AG04449 (cell line): ENCODE results near the gene CA6.
A peak's percentile ranks its signal among the peaks of the same experiment; 100 is the strongest.
"Not testable (repeated sequence)": the region's sequence is repeated elsewhere in the genome, so short reads cannot be mapped to it uniquely, and the experiment has no call there.

ENCODE experiments used
- CTCF ChIA-PET: fragments of 350-600 bp; formaldehyde crosslinking; extraction: SDS; loops from one replicate; lab custom pipeline; 2021; ENCODE audit warnings: antibody characterized with exemption; lab: Yijun Ruan, JAX
- POLR2A ChIA-PET: fragments of 400-600, 350-600 bp; formaldehyde crosslinking; extraction: SDS; loops from one replicate; lab custom pipeline; 2020; ENCODE audit warnings: antibody characterized with exemption, inconsistent platforms; lab: Yijun Ruan, JAX
- DNase-seq: peaks from one replicate; pipeline ENCODE4 v3.0.0-alpha.2; 2010; ENCODE audit warnings: low read depth, low spot score
- H3K4me3 ChIP-seq: 2 replicates; pipeline ENCODE4 v1.5.1; 2011; ENCODE audit warnings: low read depth, mild to moderate bottlenecking, control low read depth, low read length
- CTCF ChIP-seq: IDR thresholded peaks from one replicate; pipeline ENCODE4 v1.5.1; 2011; ENCODE audit warnings: mild to moderate bottlenecking, moderate library complexity, low read length, control low read depth, inconsistent platforms; ENCODE audit not compliant: insufficient read depth; ENCODE audit errors: missing control alignments

The CA6 gene

DNA sequence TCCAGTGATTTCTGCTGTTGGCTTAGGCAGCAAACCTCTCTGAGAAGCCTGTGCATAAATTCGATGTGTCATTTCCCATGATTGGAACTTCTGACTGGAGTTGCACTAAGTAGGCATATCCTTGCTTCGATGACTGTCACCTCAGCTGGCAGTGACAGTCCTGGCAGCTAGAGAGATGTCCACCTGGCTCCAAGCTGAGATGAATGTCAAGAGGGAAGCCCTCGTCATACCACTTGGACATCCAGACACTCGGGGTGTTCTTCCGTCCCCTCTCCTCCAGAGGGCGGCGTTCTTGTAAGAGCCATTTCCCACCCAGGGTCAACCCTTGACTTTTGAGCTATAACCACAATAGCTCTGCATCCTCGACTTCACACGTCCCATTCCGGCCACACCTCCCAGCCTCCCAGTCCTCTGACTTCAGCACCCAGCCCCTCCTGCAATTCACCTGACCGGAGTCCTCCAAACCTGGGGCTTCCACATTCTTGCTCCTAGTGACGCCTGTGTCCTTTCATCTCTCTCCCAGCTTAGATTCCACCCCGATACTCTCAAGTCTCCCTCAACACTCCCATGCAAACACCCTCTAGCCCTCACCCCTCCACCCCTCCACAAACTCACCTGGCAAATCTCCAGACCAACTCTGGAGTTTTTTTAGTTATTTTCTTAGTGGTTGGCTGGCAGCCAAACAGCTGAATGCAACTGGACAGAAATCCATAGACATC lies 17.3 kb downstream of the CA6 start:
- no peak overlapping the region for H3K4me3 ChIP-seq
- peak; percentile 37 for TF ChIP-seq CTCF
- DNase-seq, result no peak
- CTCF ChIA-PET, result interaction anchor here (0.7 to 4.6 kb wide), 15 partner anchors 10 to 141 kb away, joined by 3 to 27 read pairs (median 4); no protein-coding TSS in a partner anchor
- POLR2A ChIA-PET, result no interaction called here

- no peak for TF ChIP-seq CTCF
- H3K4me3 ChIP-seq, result no peak overlapping the region
- CTCF ChIA-PET, result interaction anchor here (0.9 to 4.6 kb wide), 9 partner anchors 9 to 140 kb away, joined by 3 to 27 read pairs (median 8); no protein-coding TSS in a partner anchor
- POLR2A ChIA-PET, result no interaction called here
- DNase-seq, result no peak
These were observed 18.3 kb downstream of the CA6 start for GRCh38 chr1:8963963-8964362.

- TF ChIP-seq CTCF, result no peak
- no peak overlapping the region for H3K4me3 ChIP-seq
- no peak for DNase-seq
- ChIA-PET POLR2A (interaction anchor here (0.7 kb wide), 1 partner anchor 21 kb away, joined by 3 read pairs; no protein-coding TSS in a partner anchor), CTCF (interaction anchor here (0.7 to 4.6 kb wide), 5 partner anchors 10 to 136 kb away, joined by 3 to 27 read pairs (median 19); no protein-coding TSS in a partner anchor)
These were observed 19.6 kb downstream of the CA6 start for GRCh38 chr1:8965121-8965820.

DNA sequence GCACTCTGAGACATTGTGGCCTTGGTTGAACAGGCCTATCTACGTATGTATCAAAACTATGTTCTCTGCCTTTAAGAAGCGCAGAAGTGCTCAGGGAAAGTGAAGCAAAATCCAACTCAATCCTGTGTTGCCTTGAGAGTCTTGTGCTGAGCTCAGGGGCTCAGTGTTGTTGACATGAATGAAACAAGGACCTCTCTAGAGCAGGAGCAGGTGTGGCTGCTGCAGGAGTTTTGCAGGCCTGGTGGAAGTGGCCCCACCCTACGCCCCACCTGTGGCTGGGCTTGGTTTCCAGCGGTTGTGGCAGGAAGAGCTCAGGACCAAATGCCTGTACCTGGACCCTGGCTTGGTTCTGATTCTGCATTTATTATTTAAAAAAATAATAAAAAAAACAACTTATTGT lies 20.9 kb downstream of the CA6 start:
- no peak for TF ChIP-seq CTCF
- ChIA-PET POLR2A (no interaction called here), CTCF (no interaction called here)
- no peak for DNase-seq
- no peak overlapping the region for H3K4me3 ChIP-seq

DNA sequence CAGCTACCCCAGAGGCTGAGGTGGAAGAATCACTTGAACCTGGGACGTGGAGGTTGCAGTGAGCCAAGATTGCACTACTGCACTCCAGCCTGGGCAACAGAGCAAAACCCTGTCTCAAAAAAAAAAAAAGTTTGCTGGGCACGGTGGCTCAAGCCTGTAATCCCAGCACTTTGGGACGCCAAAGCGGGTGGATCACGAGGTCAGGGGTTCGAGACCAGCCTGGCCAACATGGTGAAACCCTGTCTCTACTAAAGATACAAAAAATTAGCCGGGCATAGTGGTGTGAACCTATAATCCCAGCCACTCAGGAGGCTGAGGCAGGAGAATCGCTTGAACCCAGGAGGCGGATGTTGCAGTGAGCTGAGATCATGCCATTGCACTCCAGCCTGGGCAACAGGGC lies 23.2 kb downstream of the CA6 start:
- POLR2A ChIA-PET, DNase-seq, H3K4me3 ChIP-seq, CTCF ChIA-PET: not testable (repeated sequence)

DNA sequence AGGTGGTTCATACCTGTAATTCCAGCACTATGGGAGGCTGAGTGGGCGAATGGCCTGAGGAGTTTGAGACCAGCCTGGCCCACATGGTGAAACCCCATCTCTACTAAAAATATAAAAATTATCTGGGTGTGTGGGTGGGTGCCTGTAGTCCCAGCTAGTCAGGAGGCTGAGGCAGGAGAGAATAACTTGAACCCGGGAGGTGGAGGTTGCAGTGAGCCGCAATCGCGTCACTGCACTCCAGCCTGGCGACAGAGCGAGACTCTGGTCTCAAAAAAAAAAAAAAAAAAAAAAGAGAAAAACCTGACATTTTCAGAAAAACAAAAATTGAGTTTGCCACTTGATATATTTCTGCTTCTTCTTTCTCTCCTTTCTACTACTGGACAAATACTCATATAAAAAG lies 24.3 kb downstream of the CA6 start:
- no peak for TF ChIP-seq CTCF
- ChIA-PET POLR2A (no interaction called here), CTCF (no interaction called here)
- DNase-seq, result no peak
- H3K4me3 ChIP-seq, result no peak overlapping the region
